Measurements from ENCODE around the gene LYVE1. TPM values are rescaled to one million over a fixed set of nuclear protein-coding genes. Genes with fewer than 3 reads are reported as not detected.

LYVE1 gene, protein sequence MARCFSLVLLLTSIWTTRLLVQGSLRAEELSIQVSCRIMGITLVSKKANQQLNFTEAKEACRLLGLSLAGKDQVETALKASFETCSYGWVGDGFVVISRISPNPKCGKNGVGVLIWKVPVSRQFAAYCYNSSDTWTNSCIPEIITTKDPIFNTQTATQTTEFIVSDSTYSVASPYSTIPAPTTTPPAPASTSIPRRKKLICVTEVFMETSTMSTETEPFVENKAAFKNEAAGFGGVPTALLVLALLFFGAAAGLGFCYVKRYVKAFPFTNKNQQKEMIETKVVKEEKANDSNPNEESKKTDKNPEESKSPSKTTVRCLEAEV
- polyA plus RNA-seq (2011; rRNA removed) (0.10 and 0.19 TPM in 2 replicates), polyA minus RNA-seq (2011; rRNA and poly(A)+ RNA removed) (0.13 TPM in 1 of 2 replicates, not detected in the other)

DNA sequence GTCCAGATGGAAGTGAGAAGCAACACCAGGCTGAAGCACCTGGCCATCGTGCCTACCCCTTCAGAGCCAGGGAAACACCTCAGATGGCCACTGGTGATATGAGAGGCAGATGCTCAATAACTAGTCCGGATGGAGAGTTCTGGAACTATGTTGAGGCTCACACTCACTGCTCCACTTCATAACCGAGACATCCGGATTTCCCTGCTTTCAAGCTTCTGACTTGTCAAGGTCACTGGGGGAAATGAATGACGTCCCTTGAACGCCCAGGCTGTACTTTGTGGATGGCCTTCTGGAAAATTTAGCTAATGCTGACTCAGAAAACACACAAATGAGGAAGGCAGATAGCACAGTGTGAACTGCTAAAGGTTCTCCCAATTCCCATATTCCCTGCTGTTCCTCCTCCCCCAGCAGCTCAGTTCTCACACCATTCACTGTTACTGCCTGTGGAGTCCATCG is at the start of gene LYVE1:
Gene LYVE1, minus strand, starts transcription at position 180 of the 456 bp plus-strand sequence. Its CDS starts 133 bp downstream, at position 47.
- CTCF ChIA-PET: no interaction called here
- POLR2A ChIA-PET: no interaction called here
- DNase-seq (ENCODE audit: low read depth, low spot score): no peak

GRCh38 chr11:10617551-10617950 is 49.1 kb upstream of the LYVE1 start:
- POLR2A ChIA-PET: no interaction called here
- no peak overlapping the region for H3K4me3 ChIP-seq (ENCODE audit: low read depth, low read length)
- CTCF ChIA-PET: interaction anchor here (1.1 to 1.4 kb wide), 2 partner anchors 37 to 80 kb away, joined by 3 to 4 read pairs; no protein-coding TSS in a partner anchor
- no peaks in the 10 kb centered on the region for H3K27me3 ChIP-seq (ENCODE audit: control insufficient read depth, insufficient read depth, low read length)
- H3K9me3 ChIP-seq (ENCODE audit: control insufficient read depth, insufficient read depth, low read length): peaks cover 3% of the 10 kb centered on the region; the same call in 1 of the 2 replicates
- no peak for DNase-seq (ENCODE audit: low read depth, low spot score)
- TF ChIP-seq CTCF (IDR thresholded peaks at IDR 0.05; ENCODE audit: low read depth, low read length): no peak
- H3K27ac ChIP-seq (ENCODE audit: low read depth, low read length): no peak overlapping the region

More for the DNA sequence above, at the start of gene LYVE1:
- H3K9me3 ChIP-seq (ENCODE audit: control insufficient read depth, insufficient read depth, low read length): no peaks in the 10 kb centered on the region
- H3K4me3 ChIP-seq (ENCODE audit: low read depth, low read length): no peak within 1 kb of the TSS
- H3K27ac ChIP-seq (ENCODE audit: low read depth, low read length): no peak within 1 kb of the TSS
- H3K27me3 ChIP-seq (ENCODE audit: control insufficient read depth, insufficient read depth, low read length): no peaks in the 10 kb centered on the region
- no peak for TF ChIP-seq CTCF (IDR thresholded peaks at IDR 0.05; ENCODE audit: low read depth, low read length)

GRCh38 chr11:10611979-10612862 is 43.8 kb upstream of the LYVE1 start:
- no peak overlapping the region for H3K4me3 ChIP-seq (ENCODE audit: low read depth, low read length)
- no peak overlapping the region for H3K27ac ChIP-seq (ENCODE audit: low read depth, low read length)
- H3K9me3 ChIP-seq (ENCODE audit: control insufficient read depth, insufficient read depth, low read length): peaks cover 3% of the 10 kb centered on the region; the same call in 1 of the 2 replicates
- TF ChIP-seq CTCF (IDR thresholded peaks at IDR 0.05; ENCODE audit: low read depth, low read length): no peak
- no peaks in the 10 kb centered on the region for H3K27me3 ChIP-seq (ENCODE audit: control insufficient read depth, insufficient read depth, low read length)
- ChIA-PET CTCF (interaction anchor here (1.5 kb wide), 1 partner anchor 12 kb away, joined by 6 read pairs; no protein-coding TSS in a partner anchor), POLR2A (interaction anchor here (0.6 kb wide), 1 partner anchor 73 kb away, joined by 5 read pairs; no protein-coding TSS in a partner anchor)
- DNase-seq (ENCODE audit: low read depth, low spot score): no peak

GRCh38 chr11:10609636-10610035 is 41.2 kb upstream of the LYVE1 start:
- Histone ChIP-seq H3K4me3 (ENCODE audit: low read depth, low read length) (no peak overlapping the region), H3K27me3 (ENCODE audit: control insufficient read depth, insufficient read depth, low read length) (no peaks in the 10 kb centered on the region), H3K27ac (ENCODE audit: low read depth, low read length) (no peak overlapping the region), H3K9me3 (ENCODE audit: control insufficient read depth, insufficient read depth, low read length) (no peaks in the 10 kb centered on the region)
- no peak for TF ChIP-seq CTCF (IDR thresholded peaks at IDR 0.05; ENCODE audit: low read depth, low read length)
- DNase-seq (ENCODE audit: low read depth, low spot score): no peak
- ChIA-PET POLR2A (no interaction called here), CTCF (no interaction called here)

Measured in AG04450 (cell line).